Upper lobe of left lung (tissue), 4 donors: ENCODE measurements around the gene GDF10.

Experiments used
- CTCF ChIP-seq, 6 experiments: fragments of 450-650 bp in 4 of 6; fragments of 200-600 bp in 2 of 6; sonication (generic) in 2 of 6; IDR thresholded peaks; one replicate each; pipeline ENCODE4 v1.5.1; 2016 to 2019; ENCODE audit warnings: antibody characterized with exemption in 6 of 6
- EP300 ChIP-seq, 4 donors: sonication (generic); formaldehyde crosslinking; IDR thresholded peaks; one replicate each; pipeline ENCODE4 v1.5.1; 2017; ENCODE audit warnings: antibody characterized with exemption in 4 of 4, control low read depth in 2 of 4
- POLR2A ChIP-seq, 4 donors: fragments of 450-650 bp; IDR thresholded peaks; one replicate each; pipeline ENCODE4 v1.5.1; 2016 to 2017; ENCODE audit warnings: antibody characterized with exemption in 4 of 4, mild to moderate bottlenecking in 2 of 4
- POLR2AphosphoS5 ChIP-seq, 2 donors: sonication (generic); formaldehyde crosslinking; IDR thresholded peaks; one replicate each; pipeline ENCODE4 v1.5.1; 2017; ENCODE audit warnings: antibody characterized with exemption in 2 of 2

GRCh38 chr10:47353351-47353750 lies 53.4 kb downstream of the GDF10 start:
- TF ChIP-seq CTCF (IDR thresholded peaks at IDR 0.05) (no peak), EP300 (IDR thresholded peaks at IDR 0.05) (no peak), POLR2AphosphoS5 (IDR thresholded peaks at IDR 0.05) (no peak), POLR2A (IDR thresholded peaks at IDR 0.05) (no peak)
